Measurements from ENCODE around the gene DTNBP1.

DNA sequence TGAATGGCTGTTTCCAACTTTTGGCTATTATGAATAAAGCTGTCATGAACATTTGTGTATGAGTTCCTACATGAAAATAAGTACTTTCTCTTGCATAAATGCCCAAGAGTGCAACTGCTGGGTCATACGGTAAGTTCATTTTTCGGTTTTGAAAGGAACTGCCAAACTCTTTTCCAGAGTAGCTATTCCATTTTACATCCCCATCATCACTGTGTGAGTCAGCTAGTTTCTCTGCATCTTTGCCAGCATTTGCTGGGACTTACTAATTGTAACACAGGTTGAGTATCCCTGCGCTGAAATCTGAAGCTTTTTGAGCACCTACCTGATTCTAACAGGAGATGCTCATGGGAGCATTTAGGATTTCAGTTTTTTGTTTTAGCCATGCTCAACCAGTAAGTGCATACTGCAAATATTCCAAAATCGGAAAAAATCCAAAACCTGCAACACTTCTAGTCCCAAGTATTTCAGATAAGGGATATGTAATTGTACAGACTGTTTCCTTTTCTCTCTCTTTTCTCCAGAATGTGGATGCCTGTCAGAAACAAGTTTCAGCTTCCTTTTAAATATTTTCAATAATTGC is 118.4 kb downstream of the DTNBP1 start:
- TF ChIP-seq, protein P1, sequence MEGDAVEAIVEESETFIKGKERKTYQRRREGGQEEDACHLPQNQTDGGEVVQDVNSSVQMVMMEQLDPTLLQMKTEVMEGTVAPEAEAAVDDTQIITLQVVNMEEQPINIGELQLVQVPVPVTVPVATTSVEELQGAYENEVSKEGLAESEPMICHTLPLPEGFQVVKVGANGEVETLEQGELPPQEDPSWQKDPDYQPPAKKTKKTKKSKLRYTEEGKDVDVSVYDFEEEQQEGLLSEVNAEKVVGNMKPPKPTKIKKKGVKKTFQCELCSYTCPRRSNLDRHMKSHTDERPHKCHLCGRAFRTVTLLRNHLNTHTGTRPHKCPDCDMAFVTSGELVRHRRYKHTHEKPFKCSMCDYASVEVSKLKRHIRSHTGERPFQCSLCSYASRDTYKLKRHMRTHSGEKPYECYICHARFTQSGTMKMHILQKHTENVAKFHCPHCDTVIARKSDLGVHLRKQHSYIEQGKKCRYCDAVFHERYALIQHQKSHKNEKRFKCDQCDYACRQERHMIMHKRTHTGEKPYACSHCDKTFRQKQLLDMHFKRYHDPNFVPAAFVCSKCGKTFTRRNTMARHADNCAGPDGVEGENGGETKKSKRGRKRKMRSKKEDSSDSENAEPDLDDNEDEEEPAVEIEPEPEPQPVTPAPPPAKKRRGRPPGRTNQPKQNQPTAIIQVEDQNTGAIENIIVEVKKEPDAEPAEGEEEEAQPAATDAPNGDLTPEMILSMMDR (conservative IDR thresholded peaks at IDR 0.05; ENCODE audit: low read depth, low read length): no peak
- TF ChIP-seq BHLHE40 (IDR thresholded peaks at IDR 0.05; ENCODE audit: low read depth, low read length): no peak
